HG02610 (cell line): Measurements from ENCODE around the gene FAM222B.
"Not testable (repeated sequence)": the region's sequence is repeated elsewhere in the genome, so short reads cannot be mapped to it uniquely, and the experiment has no call there.

Experiments used
- ATAC-seq: cut with Tn5 transposase; IDR thresholded peaks from one replicate; pipeline ENCODE4 v1.9.1; 2021; ENCODE audit warnings: mild to moderate bottlenecking, moderate library complexity; ENCODE audit not compliant: unreplicated experiment

The FAM222B gene

GRCh38 chr17:28747801-28748750 is 94.5 kb downstream of the FAM222B start:
- ATAC-seq: no peak

GRCh38 chr17:28747051-28747691 is 95.4 kb downstream of the FAM222B start:
- ATAC-seq: no peak

GRCh38 chr17:28746611-28747050 is 96.0 kb downstream of the FAM222B start:
- no peak for ATAC-seq

GRCh38 chr17:28745786-28746411 is 96.7 kb downstream of the FAM222B start:
- no peak for ATAC-seq

- ATAC-seq: no peak
Measured at GRCh38 chr17:28744972-28745785, 97.4 kb downstream of the FAM222B start.

GRCh38 chr17:28744104-28744971 is 98.3 kb downstream of the FAM222B start:
- peak; percentile 23 for ATAC-seq

- ATAC-seq: peak; percentile 61
Measured at GRCh38 chr17:28743243-28744103, 99.1 kb downstream of the FAM222B start, which contains the start of gene TRAF4. TSS of gene TRAF4 (plus strand) at chr17:28744011. CDS start at chr17:28744113, 102 bp downstream.

GRCh38 chr17:28741358-28742349 is 100.9 kb downstream of the FAM222B start:
- no peak for ATAC-seq

GRCh38 chr17:28740406-28741357 is 101.9 kb downstream of the FAM222B start:
- ATAC-seq: no peak

- peak; percentile 31 for ATAC-seq
Measured at GRCh38 chr17:28738680-28739384, 103.8 kb downstream of the FAM222B start.

- peak; percentile 53 for ATAC-seq
Measured at GRCh38 chr17:28737770-28738679, 104.6 kb downstream of the FAM222B start.

- no peak for ATAC-seq
Measured at GRCh38 chr17:28737316-28737715, 105.3 kb downstream of the FAM222B start.

GRCh38 chr17:28735913-28736769 is 106.4 kb downstream of the FAM222B start:
- not testable (repeated sequence) for ATAC-seq

GRCh38 chr17:28735242-28735722 is 107.3 kb downstream of the FAM222B start:
- ATAC-seq: no peak
